GM13977 (cell line): ENCODE data around the gene ZMYND8.

Source experiments
- DNase-seq: peaks from one replicate; pipeline ENCODE4 v3.0.0; 2012; ENCODE audit warnings: low spot score
- CTCF ChIP-seq: IDR thresholded peaks from 2 replicates; pipeline ENCODE4 v1.5.1; 2012; ENCODE audit warnings: mild to moderate bottlenecking, control low read depth; ENCODE audit not compliant: insufficient read depth; ENCODE audit errors: extremely low read depth, missing control alignments
- in situ Hi-C: fragments of 300-500 bp; cut with MboI; formaldehyde crosslinking; loops from one replicate; pipeline ENCODE4 v1.12.0; 2022; ENCODE audit warnings: low sequenced_read_pairs, low pct_unique_long_range_greater_than_20kb, mixed read lengths, inconsistent platforms; ENCODE audit not compliant: unreplicated experiment

Gene ZMYND8

GRCh38 chr20:47237715-47238114 lies 118.8 kb downstream of the ZMYND8 start:
- no peak for TF ChIP-seq CTCF
- in situ Hi-C loops: no loop called here
- no peak for DNase-seq

- TF ChIP-seq CTCF: no peak
- no peak for DNase-seq
- in situ Hi-C loops: no loop called here
Measured at GRCh38 chr20:47236639-47236900, 119.9 kb downstream of the ZMYND8 start.

- no peak for DNase-seq
- in situ Hi-C loops: no loop called here
Measured at GRCh38 chr20:47235853-47236638, 120.5 kb downstream of the ZMYND8 start.

GRCh38 chr20:47235111-47235510 lies 121.4 kb downstream of the ZMYND8 start:
- no peak for TF ChIP-seq CTCF
- DNase-seq: no peak
- in situ Hi-C loops: no loop called here

More at GRCh38 chr20:47235853-47236638, 120.5 kb downstream of the ZMYND8 start:
- no peak for TF ChIP-seq CTCF

GRCh38 chr20:47233333-47234188 lies 122.9 kb downstream of the ZMYND8 start:
- in situ Hi-C loops: no loop called here
- DNase-seq: no peak
- no peak for TF ChIP-seq CTCF

- no peak for DNase-seq
- no peak for TF ChIP-seq CTCF
- in situ Hi-C loops: no loop called here
Measured at GRCh38 chr20:47232518-47232917, 124.0 kb downstream of the ZMYND8 start.
